Measurements from ENCODE around the gene MYLK. TPM values are rescaled to one million over a fixed set of nuclear protein-coding genes. Genes with fewer than 3 reads are reported as not detected.

MYLK gene
- total RNA-seq, 1 donor from 2014 or later: 0.26 TPM

DNA sequence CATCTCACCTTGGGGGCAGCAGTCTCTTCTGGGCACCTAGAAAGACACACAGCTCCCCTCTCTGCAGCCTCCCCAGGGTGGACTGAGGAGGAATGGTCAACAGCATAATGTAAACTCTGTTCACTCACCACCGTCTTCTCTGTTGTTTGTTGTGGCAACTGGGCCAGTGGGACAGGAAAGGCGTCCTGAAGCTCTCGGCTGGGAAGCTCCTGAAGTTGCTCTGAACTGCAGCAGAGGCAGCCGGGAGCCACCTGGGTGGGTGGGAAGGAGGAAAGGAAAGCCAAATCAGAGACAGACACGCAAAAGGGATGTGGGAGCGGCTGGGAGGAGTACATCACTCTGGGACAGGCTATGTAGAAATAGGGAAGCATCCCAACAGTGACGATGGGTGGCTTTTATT, 52.7 kb downstream of the MYLK start:
- Mint-ChIP-seq H3K4me1 (no peaks in the 10 kb centered on the region), H3K36me3 (ENCODE audit: low read depth) (no peaks in the 10 kb centered on the region), H3K4me3 (no peak overlapping the region), H3K9me3 (no peaks in the 10 kb centered on the region), H3K27ac (no peak overlapping the region), H3K27me3 (peaks cover 7% of the 10 kb centered on the region)
- intact Hi-C loops (cut with micrococcal nuclease): no loop called here
- DNase-seq: no peak

DNA sequence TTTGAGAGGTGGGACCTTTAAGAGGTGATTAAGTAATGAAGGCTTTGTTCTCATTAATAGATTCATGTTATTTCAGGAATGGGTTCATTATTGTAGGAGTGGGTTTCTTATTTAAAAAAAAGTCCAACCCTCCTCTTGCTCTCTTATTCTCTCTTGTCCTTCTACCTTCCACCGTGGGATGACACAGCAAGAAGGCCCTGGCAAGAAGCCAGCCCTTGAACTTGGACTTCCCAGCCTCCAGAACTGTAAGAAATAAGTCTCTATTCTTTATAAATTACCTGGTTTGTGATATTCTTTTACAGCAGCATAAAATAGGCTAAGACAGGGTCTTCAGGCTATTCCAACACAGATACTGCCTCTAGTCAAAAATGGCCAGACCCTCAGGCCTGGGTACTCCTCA, 62.2 kb downstream of the MYLK start:
- no peak for DNase-seq
- H3K36me3 Mint-ChIP-seq (ENCODE audit: low read depth): no peaks in the 10 kb centered on the region
- no peak overlapping the region for H3K27ac Mint-ChIP-seq
- H3K4me3 Mint-ChIP-seq: no peak overlapping the region
- intact Hi-C loops (cut with micrococcal nuclease): no loop called here
- no peaks in the 10 kb centered on the region for H3K27me3 Mint-ChIP-seq
- no peaks in the 10 kb centered on the region for H3K9me3 Mint-ChIP-seq
- no peaks in the 10 kb centered on the region for H3K4me1 Mint-ChIP-seq

DNA sequence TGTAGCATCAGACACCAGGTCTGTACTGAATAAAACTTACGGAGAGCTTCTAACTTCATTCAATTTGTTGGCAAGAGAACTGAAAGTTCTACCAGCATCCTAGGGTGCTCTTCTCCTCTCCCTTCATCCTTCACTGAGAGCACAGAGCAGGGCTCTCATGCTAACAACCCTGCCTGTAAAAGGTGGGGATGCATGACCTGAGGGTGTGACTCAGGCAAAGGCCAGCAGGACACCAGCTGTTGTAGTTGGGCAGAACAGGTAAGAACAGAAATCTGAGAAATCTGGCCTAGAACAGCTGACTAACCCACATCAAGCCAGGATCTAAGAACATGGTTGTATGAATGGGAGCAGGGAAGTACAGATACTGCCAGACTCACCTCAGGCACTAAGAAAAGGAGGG, 64.2 kb downstream of the MYLK start:
- H3K36me3 Mint-ChIP-seq (ENCODE audit: low read depth): no peaks in the 10 kb centered on the region
- no peaks in the 10 kb centered on the region for H3K4me1 Mint-ChIP-seq
- no peaks in the 10 kb centered on the region for H3K9me3 Mint-ChIP-seq
- H3K27ac Mint-ChIP-seq: no peak overlapping the region
- no peak for DNase-seq
- no peaks in the 10 kb centered on the region for H3K27me3 Mint-ChIP-seq
- intact Hi-C loops (cut with micrococcal nuclease): no loop called here
- no peak overlapping the region for H3K4me3 Mint-ChIP-seq

DNA sequence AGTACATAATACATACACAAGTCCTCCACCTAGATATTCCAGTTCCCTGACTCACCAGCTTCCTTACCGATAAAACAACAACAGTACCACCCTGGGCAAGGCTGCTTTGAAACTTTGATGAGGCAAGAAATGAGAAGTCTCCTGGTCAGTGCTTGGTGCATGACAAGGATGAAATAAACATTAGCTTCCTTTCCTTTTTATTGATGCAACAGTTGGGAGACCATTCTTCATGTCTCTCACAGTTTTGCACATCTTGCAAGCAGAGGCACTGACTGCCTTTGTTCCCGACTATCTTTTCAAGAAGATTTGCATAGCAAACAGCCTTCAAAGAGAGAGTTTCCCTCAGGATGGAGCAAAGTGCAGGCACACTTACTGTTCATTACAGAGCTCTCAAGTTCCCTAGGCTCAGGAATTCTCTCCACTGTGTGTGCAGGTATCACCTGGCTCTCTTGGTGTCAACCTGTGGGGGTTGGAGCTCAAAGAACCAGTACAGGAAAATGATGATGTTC, 65.2 kb downstream of the MYLK start:
- Mint-ChIP-seq H3K36me3 (ENCODE audit: low read depth) (no peaks in the 10 kb centered on the region), H3K27ac (no peak overlapping the region), H3K4me1 (no peaks in the 10 kb centered on the region), H3K27me3 (no peaks in the 10 kb centered on the region), H3K9me3 (no peaks in the 10 kb centered on the region), H3K4me3 (no peak overlapping the region)
- intact Hi-C loops (cut with micrococcal nuclease): no loop called here
- DNase-seq: no peak

DNA sequence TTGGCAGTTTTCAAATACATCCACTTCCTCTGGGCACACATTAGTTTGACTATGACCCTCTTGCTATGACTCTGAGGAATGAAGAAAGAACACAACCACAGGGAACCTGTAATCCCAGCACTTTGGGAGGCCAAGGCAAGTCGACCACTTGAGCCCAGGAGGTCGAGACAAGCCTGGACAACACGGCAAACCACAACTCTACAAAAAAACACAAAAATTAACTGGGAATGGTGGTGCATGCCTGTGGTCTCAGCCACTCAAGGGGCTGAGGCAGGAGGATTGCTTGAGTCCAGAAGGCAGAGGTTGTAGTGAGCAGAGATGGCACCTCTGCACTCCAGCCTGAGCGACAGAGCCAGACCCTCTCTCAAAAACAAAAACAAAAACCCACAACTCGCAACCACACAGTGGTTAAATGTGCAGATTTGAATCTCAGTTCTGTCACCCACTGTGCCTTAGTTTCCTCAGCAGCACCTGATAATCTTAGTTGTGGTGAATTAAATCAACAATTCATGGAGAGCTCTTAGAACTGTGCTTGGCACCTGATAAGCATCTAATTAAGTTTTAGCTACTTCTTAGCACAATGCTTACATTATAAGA, 65.7 kb downstream of the MYLK start:
- intact Hi-C loops (cut with micrococcal nuclease): no loop called here
- Mint-ChIP-seq H3K9me3 (no peaks in the 10 kb centered on the region), H3K36me3 (ENCODE audit: low read depth) (no peaks in the 10 kb centered on the region), H3K27me3 (no peaks in the 10 kb centered on the region), H3K4me3 (no peak overlapping the region), H3K4me1 (no peaks in the 10 kb centered on the region), H3K27ac (no peak overlapping the region)
- DNase-seq: no peak

DNA sequence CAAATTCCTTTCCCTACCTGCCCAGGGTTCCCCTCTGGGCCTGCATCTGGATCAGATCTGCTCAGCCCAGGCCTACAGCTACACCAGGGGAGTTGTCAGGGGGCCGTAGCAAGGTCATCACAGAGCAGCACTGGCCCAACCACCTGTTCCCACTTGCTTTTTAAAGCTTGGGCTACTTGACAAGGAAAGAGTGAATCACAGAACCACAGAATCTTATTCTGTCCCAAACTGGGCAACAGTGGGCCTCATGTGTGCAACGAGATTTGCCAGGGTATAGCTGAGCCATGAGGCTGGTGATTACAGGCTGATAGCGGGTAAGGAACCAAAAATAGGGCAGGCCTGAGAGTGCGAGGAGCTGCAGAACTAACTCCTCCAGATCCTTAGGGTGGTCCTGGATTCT, 66.7 kb downstream of the MYLK start:
- no peak for DNase-seq
- Mint-ChIP-seq H3K36me3 (ENCODE audit: low read depth) (no peaks in the 10 kb centered on the region), H3K9me3 (no peaks in the 10 kb centered on the region), H3K27ac (no peak overlapping the region), H3K27me3 (no peaks in the 10 kb centered on the region), H3K4me1 (no peaks in the 10 kb centered on the region), H3K4me3 (no peak overlapping the region)
- intact Hi-C loops (cut with micrococcal nuclease): no loop called here

DNA sequence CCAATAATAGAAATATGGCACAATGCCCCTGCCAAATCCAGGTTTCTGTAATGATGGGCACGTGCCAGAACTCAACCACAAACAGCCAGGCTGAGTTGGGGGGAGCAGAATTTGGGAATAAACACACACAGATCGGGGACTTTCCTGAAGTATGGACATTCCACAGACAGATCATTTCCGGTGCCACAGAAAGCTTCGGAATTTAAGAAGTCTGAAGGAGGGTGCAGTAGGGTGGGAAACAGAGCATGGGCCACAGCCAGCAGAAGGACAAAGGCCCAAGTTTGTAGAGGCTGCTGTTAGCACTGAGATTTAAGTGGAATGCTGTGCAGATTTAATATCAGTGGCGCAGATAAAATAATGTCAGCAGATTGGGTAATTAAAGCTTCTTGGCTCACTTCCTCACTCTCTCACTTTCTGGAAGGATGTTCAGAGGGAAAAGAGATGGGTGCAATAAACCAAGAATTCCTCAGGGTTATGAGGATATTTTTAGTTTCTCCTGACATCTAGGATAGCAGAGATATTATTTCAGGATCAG, 67.4 kb downstream of the MYLK start:
- no peaks in the 10 kb centered on the region for H3K9me3 Mint-ChIP-seq
- no peak for DNase-seq
- intact Hi-C loops (cut with micrococcal nuclease): no loop called here
- no peaks in the 10 kb centered on the region for H3K27me3 Mint-ChIP-seq
- no peak overlapping the region for H3K4me3 Mint-ChIP-seq
- H3K4me1 Mint-ChIP-seq: no peaks in the 10 kb centered on the region
- H3K36me3 Mint-ChIP-seq (ENCODE audit: low read depth): no peaks in the 10 kb centered on the region
- no peak overlapping the region for H3K27ac Mint-ChIP-seq

DNA sequence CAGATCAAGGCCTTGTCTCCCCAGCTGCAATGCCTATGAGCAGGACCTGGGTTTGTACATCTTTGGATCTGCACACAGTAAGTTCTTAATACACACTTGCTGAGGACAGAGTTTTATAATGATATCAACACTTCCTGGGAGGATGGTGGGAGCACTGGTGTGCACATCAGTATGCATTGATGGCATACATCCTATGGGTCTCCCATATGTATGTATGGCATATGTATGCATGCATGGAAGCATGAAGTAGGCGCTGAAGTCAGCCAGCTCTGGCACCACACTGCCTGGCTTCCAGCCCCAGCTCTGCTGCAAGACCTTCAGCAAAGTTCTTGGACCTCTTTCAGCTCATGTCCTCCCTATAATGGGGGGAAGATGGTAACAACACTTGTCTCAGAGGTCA, 68.2 kb downstream of the MYLK start:
- Mint-ChIP-seq H3K27me3 (no peaks in the 10 kb centered on the region), H3K36me3 (ENCODE audit: low read depth) (no peaks in the 10 kb centered on the region), H3K4me1 (no peaks in the 10 kb centered on the region), H3K4me3 (no peak overlapping the region), H3K27ac (no peak overlapping the region), H3K9me3 (no peaks in the 10 kb centered on the region)
- no peak for DNase-seq
- intact Hi-C loops (cut with micrococcal nuclease): no loop called here

DNA sequence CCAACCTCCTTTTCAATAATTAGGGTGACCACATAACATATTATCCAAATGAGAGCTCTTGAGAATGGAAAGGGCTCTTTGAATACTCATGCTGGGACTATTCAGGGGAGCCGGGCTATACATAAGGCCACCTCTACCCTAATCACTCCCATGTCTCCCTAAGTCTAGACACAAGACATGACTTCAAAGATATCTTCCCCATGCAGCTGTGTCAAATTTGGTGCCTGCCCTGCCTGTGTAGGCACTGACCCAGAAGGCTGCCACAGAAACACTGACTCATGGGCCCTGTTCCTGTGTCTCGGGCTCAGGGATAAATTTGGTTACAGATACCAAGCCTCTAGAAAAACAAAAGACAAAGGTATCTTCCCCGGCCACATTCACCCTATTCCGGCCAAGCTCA, 70.3 kb downstream of the MYLK start:
- no peak overlapping the region for H3K4me3 Mint-ChIP-seq
- H3K4me1 Mint-ChIP-seq: no peaks in the 10 kb centered on the region
- H3K27me3 Mint-ChIP-seq: no peaks in the 10 kb centered on the region
- no peak for DNase-seq
- no peak overlapping the region for H3K27ac Mint-ChIP-seq
- no peaks in the 10 kb centered on the region for H3K9me3 Mint-ChIP-seq
- H3K36me3 Mint-ChIP-seq (ENCODE audit: low read depth): no peaks in the 10 kb centered on the region
- intact Hi-C loops (cut with micrococcal nuclease): no loop called here

DNA sequence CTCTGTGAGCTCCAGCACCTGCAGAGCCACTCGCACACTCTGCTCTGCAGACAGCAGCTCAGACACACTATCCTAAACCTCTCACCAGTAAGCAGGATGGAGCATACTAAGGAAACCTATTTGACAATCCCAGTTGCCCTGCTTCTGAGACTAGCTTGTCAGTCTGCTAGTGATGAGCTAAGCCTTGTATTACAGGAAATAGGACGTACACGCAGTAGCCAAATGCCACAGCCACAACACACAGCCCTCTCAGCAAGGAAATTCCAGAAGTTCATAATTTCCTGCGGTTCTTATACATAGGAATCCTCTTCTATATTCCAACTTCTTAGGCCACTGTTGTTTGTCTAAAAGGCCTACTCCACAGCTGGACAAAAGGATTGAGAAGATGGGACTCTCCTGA, 74.5 kb downstream of the MYLK start:
- H3K4me1 Mint-ChIP-seq: no peaks in the 10 kb centered on the region
- no peaks in the 10 kb centered on the region for H3K9me3 Mint-ChIP-seq
- no peak for DNase-seq
- no peak overlapping the region for H3K27ac Mint-ChIP-seq
- H3K27me3 Mint-ChIP-seq: no peaks in the 10 kb centered on the region
- no peaks in the 10 kb centered on the region for H3K36me3 Mint-ChIP-seq (ENCODE audit: low read depth)
- intact Hi-C loops (cut with micrococcal nuclease): no loop called here
- no peak overlapping the region for H3K4me3 Mint-ChIP-seq

DNA sequence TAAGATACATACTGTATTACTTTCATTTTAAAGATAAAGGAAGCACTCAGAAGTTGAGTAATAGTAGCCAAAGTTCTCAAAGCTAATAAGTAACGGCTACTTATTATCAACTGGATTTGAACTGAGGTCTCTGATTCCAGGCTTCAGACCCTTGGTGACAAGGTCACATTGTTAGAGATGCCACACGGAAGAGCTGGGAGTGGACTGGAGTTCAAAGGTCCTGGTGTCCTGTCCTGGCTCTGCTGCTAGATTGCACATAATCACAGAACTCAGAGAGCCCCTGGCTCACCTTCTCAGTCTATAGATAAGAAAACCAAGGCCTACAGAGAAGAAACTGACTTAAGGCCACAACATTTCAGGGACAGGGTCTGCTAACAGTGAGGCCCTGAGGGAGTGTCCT, 75.3 kb downstream of the MYLK start:
- no peak for DNase-seq
- Mint-ChIP-seq H3K4me1 (no peaks in the 10 kb centered on the region), H3K4me3 (no peak overlapping the region), H3K9me3 (no peaks in the 10 kb centered on the region), H3K27ac (no peak overlapping the region), H3K27me3 (no peaks in the 10 kb centered on the region), H3K36me3 (ENCODE audit: low read depth) (no peaks in the 10 kb centered on the region)
- intact Hi-C loops (cut with micrococcal nuclease): no loop called here

DNA sequence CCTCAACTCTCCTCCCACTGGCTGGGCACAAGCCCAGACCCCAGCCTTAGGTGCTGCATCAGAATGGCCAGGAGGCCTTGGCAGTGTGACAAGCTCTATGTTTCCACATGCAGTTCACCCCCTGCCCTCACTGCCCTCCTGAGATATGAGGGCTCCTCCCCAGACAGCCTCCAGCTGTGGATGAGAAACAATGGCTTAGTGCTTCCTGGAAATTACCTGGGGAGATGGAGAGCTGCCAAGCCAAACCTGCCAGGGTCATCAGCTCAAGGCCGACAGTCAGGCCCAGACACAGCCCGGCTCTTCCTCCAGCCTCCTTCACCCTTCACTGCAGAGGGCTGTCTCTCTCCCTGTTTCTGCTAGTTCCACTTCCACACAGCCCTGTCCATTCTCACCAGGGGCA, 76.3 kb downstream of the MYLK start:
- H3K4me3 Mint-ChIP-seq: no peak overlapping the region
- H3K9me3 Mint-ChIP-seq: no peaks in the 10 kb centered on the region
- no peaks in the 10 kb centered on the region for H3K36me3 Mint-ChIP-seq (ENCODE audit: low read depth)
- intact Hi-C loops (cut with micrococcal nuclease): no loop called here
- H3K4me1 Mint-ChIP-seq: no peaks in the 10 kb centered on the region
- no peak for DNase-seq
- H3K27me3 Mint-ChIP-seq: no peaks in the 10 kb centered on the region
- H3K27ac Mint-ChIP-seq: no peak overlapping the region

DNA sequence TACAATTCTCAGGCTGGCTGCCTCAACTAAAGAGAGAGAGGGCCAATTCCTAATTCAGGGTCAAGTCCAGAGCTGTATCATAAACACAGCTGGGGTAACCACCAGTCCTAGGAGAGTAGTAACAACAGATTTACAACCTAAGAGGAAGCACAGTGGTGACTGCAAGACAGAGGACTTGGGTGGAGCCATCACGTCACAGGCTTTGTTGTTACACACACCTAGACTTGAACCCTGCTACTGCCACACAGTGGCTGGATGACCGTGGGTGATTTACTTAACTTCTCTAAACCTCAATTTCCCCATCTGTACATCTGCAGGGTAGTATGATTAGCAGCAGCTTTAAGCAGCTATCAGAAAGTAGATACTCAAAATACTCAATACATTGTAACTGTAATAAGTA, 78.6 kb downstream of the MYLK start:
- Mint-ChIP-seq H3K27me3 (no peaks in the 10 kb centered on the region), H3K36me3 (ENCODE audit: low read depth) (no peaks in the 10 kb centered on the region), H3K4me3 (no peak overlapping the region), H3K9me3 (no peaks in the 10 kb centered on the region), H3K4me1 (no peaks in the 10 kb centered on the region), H3K27ac (no peak overlapping the region)
- intact Hi-C loops (cut with micrococcal nuclease): no loop called here
- DNase-seq: no peak

DNA sequence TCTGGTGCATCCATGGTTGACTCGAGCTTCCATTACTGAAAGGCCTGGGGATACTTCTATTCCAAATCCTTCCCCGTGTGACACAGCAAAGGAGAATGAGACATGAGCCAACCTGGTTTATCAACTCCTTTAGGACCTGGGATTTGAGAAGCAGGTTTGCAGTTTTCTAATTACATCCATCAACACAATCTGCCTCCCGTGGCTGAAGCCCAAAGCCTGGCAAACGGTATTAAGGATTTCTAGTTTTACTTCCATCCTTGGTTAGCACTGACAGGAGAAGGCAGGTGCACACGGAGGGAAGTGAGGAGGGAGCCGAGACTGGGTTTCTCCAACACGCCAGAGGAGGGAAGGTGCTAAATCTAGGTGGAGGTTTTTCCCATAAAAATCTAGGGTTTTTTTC, 79.0 kb downstream of the MYLK start:
- H3K36me3 Mint-ChIP-seq (ENCODE audit: low read depth): no peaks in the 10 kb centered on the region
- intact Hi-C loops (cut with micrococcal nuclease): no loop called here
- H3K9me3 Mint-ChIP-seq: no peaks in the 10 kb centered on the region
- H3K27ac Mint-ChIP-seq: no peak overlapping the region
- no peak overlapping the region for H3K4me3 Mint-ChIP-seq
- H3K27me3 Mint-ChIP-seq: no peaks in the 10 kb centered on the region
- no peak for DNase-seq
- no peaks in the 10 kb centered on the region for H3K4me1 Mint-ChIP-seq

DNA sequence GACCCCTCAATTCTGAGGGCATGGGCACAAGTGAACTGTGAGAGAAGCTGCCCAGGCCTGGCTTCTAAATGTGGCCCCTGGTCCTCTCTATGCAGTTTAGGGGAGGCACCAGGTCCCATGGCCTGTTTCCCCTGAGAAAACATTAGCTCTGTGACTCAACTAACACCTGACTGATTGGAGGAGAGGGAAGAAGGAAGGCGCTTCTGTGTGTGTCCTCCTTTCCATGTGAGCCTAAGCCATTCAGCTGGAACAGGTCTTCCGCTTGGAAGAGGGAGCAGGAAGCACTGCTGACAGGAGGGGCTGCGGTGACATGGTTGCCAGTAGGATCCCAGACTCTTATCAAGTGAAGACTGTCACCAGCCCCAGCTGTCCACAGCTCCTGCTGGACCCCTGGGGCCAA, 79.5 kb downstream of the MYLK start:
- intact Hi-C loops (cut with micrococcal nuclease): no loop called here
- Mint-ChIP-seq H3K27ac (no peak overlapping the region), H3K4me3 (no peak overlapping the region), H3K27me3 (no peaks in the 10 kb centered on the region), H3K9me3 (no peaks in the 10 kb centered on the region), H3K4me1 (no peaks in the 10 kb centered on the region), H3K36me3 (ENCODE audit: low read depth) (no peaks in the 10 kb centered on the region)
- no peak for DNase-seq

All from activated CD4-positive, alpha-beta T cell treated with anti-CD3 and anti-CD28 coated beads, Interleukin-2, amount 10 ng/mL, durations not matched to agents 24 days and 14 days (primary cell).